Neural progenitor cell (in vitro differentiated cells): Measurements from ENCODE around the gene SLC37A4. TPM values are rescaled to one million over a fixed set of nuclear protein-coding genes. Genes with fewer than 3 reads are reported as not detected.

Experiments
- DNase-seq: peaks from one replicate; pipeline ENCODE4 v3.0.0-alpha.2; 2016; ENCODE audit warnings: low spot score
- H2AFZ ChIP-seq: fragments of 200-600 bp; sonication (generic); replicated peaks from 2 replicates; pipeline ENCODE4 v1.6.1; 2016; ENCODE audit warnings: antibody characterized with exemption
- H3F3A ChIP-seq: fragments of 200-600 bp; sonication (generic); 2 replicates; pipeline ENCODE4 v1.6.1; 2016; ENCODE audit warnings: antibody characterized with exemption, low read depth
- H3K27ac ChIP-seq: fragments of 200-600 bp; sonication (generic); 2 replicates; pipeline ENCODE4 v1.5.1; 2016; ENCODE audit warnings: mild to moderate bottlenecking
- H3K27me3 ChIP-seq: fragments of 200-600 bp; sonication (generic); 2 replicates; pipeline ENCODE4 v1.6.1; 2016; ENCODE audit warnings: mild to moderate bottlenecking, moderate library complexity
- H3K36me3 ChIP-seq: fragments of 200-600 bp; sonication (generic); 2 replicates; pipeline ENCODE4 v1.5.1; 2016
- H3K4me1 ChIP-seq: fragments of 200-600 bp; sonication (generic); 2 replicates; pipeline ENCODE4 v1.6.1; 2016; ENCODE audit warnings: mixed run types
- H3K4me2 ChIP-seq: fragments of 200-600 bp; sonication (generic); 2 replicates; pipeline ENCODE4 v1.6.1; 2016
- H3K4me3 ChIP-seq: fragments of 200-600 bp; sonication (generic); 2 replicates; pipeline ENCODE4 v1.5.1; 2016
- H3K79me2 ChIP-seq: fragments of 200-600 bp; sonication (generic); 2 replicates; pipeline ENCODE4 v1.6.1; 2016; ENCODE audit warnings: low read depth
- H3K9ac ChIP-seq: fragments of 200-600 bp; sonication (generic); 2 replicates; pipeline ENCODE4 v1.6.1; 2016
- H3K9me3 ChIP-seq: fragments of 200-600 bp; sonication (generic); 2 replicates; pipeline ENCODE4 v1.5.1; 2016; ENCODE audit warnings: low read depth
- H4K20me1 ChIP-seq: fragments of 200-600 bp; sonication (generic); 2 replicates; pipeline ENCODE4 v1.6.1; 2016; ENCODE audit warnings: low read depth
- H3K27ac Mint-ChIP-seq: 3 replicates; pipeline ENCODE4 v1.8.0; 2021; ENCODE audit warnings: mixed read lengths
- H3K27me3 Mint-ChIP-seq: 2 replicates; pipeline ENCODE4 v1.8.0; 2022; ENCODE audit warnings: low read depth, mild to moderate bottlenecking, inconsistent platforms, moderate library complexity, mixed read lengths; ENCODE audit not compliant: insufficient read depth
- H3K36me3 Mint-ChIP-seq: 3 replicates; pipeline ENCODE4 v1.8.0; 2021; ENCODE audit warnings: mixed read lengths
- H3K4me1 Mint-ChIP-seq: 3 replicates; pipeline ENCODE4 v1.8.0; 2021; ENCODE audit warnings: mixed read lengths
- H3K4me3 Mint-ChIP-seq: 3 replicates; pipeline ENCODE4 v1.8.0; 2021; ENCODE audit warnings: mild to moderate bottlenecking, moderate library complexity, mixed read lengths
- H3K9me3 Mint-ChIP-seq: 3 replicates; pipeline ENCODE4 v1.8.0; 2020; ENCODE audit warnings: mixed read lengths
- EZH2 ChIP-seq: fragments of 200-600 bp; sonication (generic); IDR thresholded peaks from 2 replicates; pipeline ENCODE4 v1.6.1; 2017; ENCODE audit warnings: antibody characterized with exemption, mild to moderate bottlenecking, moderate library complexity
- EZH2phosphoT487 ChIP-seq: fragments of 200-600 bp; sonication (generic); IDR thresholded peaks from 2 replicates; pipeline ENCODE4 v1.6.1; 2017; ENCODE audit warnings: antibody characterized with exemption
- total RNA-seq: library from RNA; depleted of rRNA; stranded (reverse); fragments of >200 nt; gene quantifications from 2 replicates; pipeline ENCODE4 v1.2.3, GENCODE V29; 2015; ENCODE audit warnings: low replicate concordance
- TF ChIP-seq, protein P1 (sequence below): fragments of 200-600 bp; sonication (generic); IDR thresholded peaks from 2 replicates; pipeline ENCODE4 v1.5.1; 2017; ENCODE audit warnings: antibody characterized with exemption, mild to moderate bottlenecking

Gene SLC37A4
- total RNA-seq, 1 donor from 2014 or later = 55.2 TPM

DNA sequence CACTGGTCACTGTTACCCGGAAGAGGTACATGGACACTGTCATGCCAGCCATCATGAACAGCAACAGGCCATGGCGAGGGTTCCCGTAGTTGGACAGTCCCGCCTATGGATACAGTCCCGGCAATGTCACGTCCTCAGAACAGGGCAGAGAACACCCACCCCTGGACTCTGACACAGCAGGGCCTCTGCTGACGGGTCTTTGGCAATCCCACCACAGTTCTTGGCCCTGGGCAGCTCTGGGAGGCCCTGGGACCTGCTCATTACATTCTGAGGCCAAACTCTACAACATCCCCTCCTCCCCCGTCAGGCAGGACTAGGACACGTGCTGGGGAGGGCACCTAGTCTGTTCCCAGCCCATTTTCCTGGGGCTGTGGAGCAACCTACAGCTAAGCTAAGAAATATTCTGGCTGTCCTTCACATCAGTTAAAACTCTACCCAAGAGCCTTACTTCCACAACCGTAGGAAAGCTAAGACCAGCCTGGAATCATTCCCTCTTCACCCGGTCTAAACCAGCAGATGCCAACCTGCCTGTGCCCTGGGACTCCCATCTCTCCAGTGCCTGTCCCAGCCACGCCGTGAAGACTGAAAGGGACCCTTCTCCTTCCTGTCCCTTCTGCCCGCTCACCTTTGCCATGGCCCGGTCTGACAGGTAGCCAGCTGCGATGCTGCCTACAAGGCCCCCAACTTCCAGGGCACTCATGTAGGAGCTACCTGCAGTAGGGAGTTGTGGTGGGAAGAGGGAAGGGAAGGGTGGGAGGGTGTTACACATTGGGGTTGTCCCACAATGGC, 4.5 kb downstream of the SLC37A4 start:
- H3K4me1 Mint-ChIP-seq = peaks cover 20% of the 10 kb centered on the region
- H3K36me3 ChIP-seq = peaks cover 4% of the 10 kb centered on the region
- no peak overlapping the region for H2AFZ ChIP-seq

DNA sequence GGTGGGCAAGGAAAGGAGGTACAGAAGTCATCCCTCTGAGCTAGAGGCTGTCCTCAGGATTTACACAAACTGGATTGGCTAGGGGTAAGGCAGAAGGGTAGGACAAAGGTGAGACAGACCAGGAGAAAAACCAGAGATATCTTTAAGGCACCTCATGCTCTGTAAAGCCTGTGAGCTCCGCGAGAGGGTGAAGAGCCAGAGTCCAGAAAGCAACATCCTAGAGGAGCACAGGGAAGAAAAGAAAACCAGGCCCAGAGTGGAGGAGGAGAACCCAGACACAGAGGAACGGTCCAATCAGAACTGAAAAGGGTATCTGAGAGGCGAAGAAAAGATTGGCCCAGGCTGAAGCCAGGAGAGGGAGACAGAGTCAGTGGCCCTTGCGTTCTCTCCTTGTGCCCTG, 5.1 kb downstream of the SLC37A4 start:
- Mint-ChIP-seq H3K36me3 (peaks cover 26% of the 10 kb centered on the region), H3K27ac (no peak overlapping the region), H3K27me3 (peaks cover 4% of the 10 kb centered on the region), H3K4me3 (no peak overlapping the region), H3K4me1 (peaks cover 20% of the 10 kb centered on the region), H3K9me3 (no peaks in the 10 kb centered on the region)
- TF ChIP-seq, protein P1, sequence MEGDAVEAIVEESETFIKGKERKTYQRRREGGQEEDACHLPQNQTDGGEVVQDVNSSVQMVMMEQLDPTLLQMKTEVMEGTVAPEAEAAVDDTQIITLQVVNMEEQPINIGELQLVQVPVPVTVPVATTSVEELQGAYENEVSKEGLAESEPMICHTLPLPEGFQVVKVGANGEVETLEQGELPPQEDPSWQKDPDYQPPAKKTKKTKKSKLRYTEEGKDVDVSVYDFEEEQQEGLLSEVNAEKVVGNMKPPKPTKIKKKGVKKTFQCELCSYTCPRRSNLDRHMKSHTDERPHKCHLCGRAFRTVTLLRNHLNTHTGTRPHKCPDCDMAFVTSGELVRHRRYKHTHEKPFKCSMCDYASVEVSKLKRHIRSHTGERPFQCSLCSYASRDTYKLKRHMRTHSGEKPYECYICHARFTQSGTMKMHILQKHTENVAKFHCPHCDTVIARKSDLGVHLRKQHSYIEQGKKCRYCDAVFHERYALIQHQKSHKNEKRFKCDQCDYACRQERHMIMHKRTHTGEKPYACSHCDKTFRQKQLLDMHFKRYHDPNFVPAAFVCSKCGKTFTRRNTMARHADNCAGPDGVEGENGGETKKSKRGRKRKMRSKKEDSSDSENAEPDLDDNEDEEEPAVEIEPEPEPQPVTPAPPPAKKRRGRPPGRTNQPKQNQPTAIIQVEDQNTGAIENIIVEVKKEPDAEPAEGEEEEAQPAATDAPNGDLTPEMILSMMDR = no peak
- TF ChIP-seq EZH2phosphoT487 (no peak), EZH2 (no peak)
- H3K4me1 ChIP-seq = peaks cover 10% of the 10 kb centered on the region
- peaks cover 47% of the 10 kb centered on the region for H3F3A ChIP-seq
- H3K9me3 ChIP-seq = no peaks in the 10 kb centered on the region
- H4K20me1 ChIP-seq = peaks cover 26% of the 10 kb centered on the region
- H3K9ac ChIP-seq = no peak overlapping the region
- H3K36me3 ChIP-seq = peaks cover 4% of the 10 kb centered on the region
- no peak overlapping the region for H3K27ac ChIP-seq
- H3K27me3 ChIP-seq = no peaks in the 10 kb centered on the region
- H3K4me2 ChIP-seq = no peak overlapping the region
- H2AFZ ChIP-seq = no peak overlapping the region
- no peak for DNase-seq
- peaks cover 44% of the 10 kb centered on the region for H3K79me2 ChIP-seq
- no peak overlapping the region for H3K4me3 ChIP-seq

More for the DNA sequence above, 4.5 kb downstream of the SLC37A4 start:
- Histone ChIP-seq H3K27me3 (no peaks in the 10 kb centered on the region), H3K4me3 (no peak overlapping the region), H3K4me1 (peaks cover 10% of the 10 kb centered on the region), H3K9ac (no peak overlapping the region), H3K79me2 (peaks cover 37% of the 10 kb centered on the region), H3K9me3 (no peaks in the 10 kb centered on the region), H3F3A (peaks cover 44% of the 10 kb centered on the region), H3K27ac (no peak overlapping the region), H4K20me1 (peaks cover 26% of the 10 kb centered on the region), H3K4me2 (no peak overlapping the region)
- TF ChIP-seq EZH2 (no peak), EZH2phosphoT487 (no peak)
- TF ChIP-seq, protein P1 = no peak
- peaks cover 4% of the 10 kb centered on the region for H3K27me3 Mint-ChIP-seq
- H3K27ac Mint-ChIP-seq = no peak overlapping the region
- DNase-seq = no peak
- H3K4me3 Mint-ChIP-seq = no peak overlapping the region
- H3K36me3 Mint-ChIP-seq = peaks cover 26% of the 10 kb centered on the region
- no peaks in the 10 kb centered on the region for H3K9me3 Mint-ChIP-seq

DNA sequence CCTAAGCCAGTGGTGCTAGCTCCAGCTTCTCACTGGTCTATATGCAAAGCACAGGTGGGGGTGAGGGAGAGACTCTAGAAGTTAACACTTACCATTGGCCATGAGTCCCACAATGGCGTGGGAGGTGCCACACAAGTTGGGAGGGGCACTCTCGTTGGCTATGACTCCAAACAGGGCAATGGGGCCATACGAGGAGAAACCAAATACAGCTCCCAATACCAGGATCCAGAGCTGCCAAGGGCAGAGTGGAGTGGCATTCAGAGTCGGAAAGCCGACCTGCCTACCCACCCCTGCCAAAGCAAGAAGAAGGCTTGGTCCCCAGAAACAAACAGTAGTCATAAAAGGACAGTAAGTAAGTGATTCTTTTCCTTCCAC, 5.6 kb downstream of the SLC37A4 start:
- Histone ChIP-seq H3K4me3 (no peak overlapping the region), H3K4me1 (peaks cover 11% of the 10 kb centered on the region), H3K9ac (no peak overlapping the region), H2AFZ (no peak overlapping the region), H4K20me1 (peaks cover 29% of the 10 kb centered on the region), H3K4me2 (no peak overlapping the region), H3K27me3 (no peaks in the 10 kb centered on the region), H3F3A (peaks cover 48% of the 10 kb centered on the region), H3K79me2 (peaks cover 48% of the 10 kb centered on the region), H3K27ac (no peak overlapping the region), H3K9me3 (no peaks in the 10 kb centered on the region), H3K36me3 (peaks cover 4% of the 10 kb centered on the region)
- Mint-ChIP-seq H3K4me3 (no peak overlapping the region), H3K36me3 (peaks cover 27% of the 10 kb centered on the region), H3K27ac (no peak overlapping the region), H3K4me1 (peaks cover 21% of the 10 kb centered on the region), H3K27me3 (peaks cover 4% of the 10 kb centered on the region), H3K9me3 (no peaks in the 10 kb centered on the region)
- TF ChIP-seq EZH2 (no peak), EZH2phosphoT487 (no peak)
- TF ChIP-seq, protein P1 = no peak
- DNase-seq = no peak
